H9 (cell line): ENCODE data around the gene ARHGAP31. TPM values are rescaled to one million over a fixed set of nuclear protein-coding genes. Genes with fewer than 3 reads are reported as not detected.

Experiments used
- DNase-seq: peaks from one replicate; pipeline ENCODE4 v3.0.0-alpha.2; 2017
- H2AFZ ChIP-seq: one replicate; pipeline ENCODE4 v1.6.1; 2013; ENCODE audit warnings: mild to moderate bottlenecking, low read length, control low read depth, moderate library complexity
- H2AK5ac ChIP-seq: 2 replicates; pipeline ENCODE4 v1.6.1; 2013; ENCODE audit warnings: low read length, control low read depth, mixed read lengths; ENCODE audit not compliant: insufficient read length
- H2BK120ac ChIP-seq: one replicate; pipeline ENCODE4 v1.6.1; 2013; ENCODE audit warnings: low read depth, mild to moderate bottlenecking, low read length, control low read depth, inconsistent platforms; ENCODE audit not compliant: poor library complexity, severe bottlenecking
- H2BK12ac ChIP-seq: 2 replicates; pipeline ENCODE4 v1.6.1; 2013; ENCODE audit warnings: low read length, control low read depth, mixed read lengths, low read depth; ENCODE audit not compliant: insufficient read length
- H2BK15ac ChIP-seq: 2 replicates; pipeline ENCODE4 v1.6.1; 2013; ENCODE audit warnings: low read depth, low read length, control low read depth
- H2BK20ac ChIP-seq: one replicate; pipeline ENCODE4 v1.6.1; 2013; ENCODE audit warnings: low read depth, mild to moderate bottlenecking, low read length, control low read depth, inconsistent platforms; ENCODE audit not compliant: poor library complexity, severe bottlenecking
- H2BK5ac ChIP-seq: 2 replicates; pipeline ENCODE4 v1.6.1; 2013; ENCODE audit warnings: low read length, control low read depth, mixed read lengths; ENCODE audit not compliant: insufficient read length
- H3K14ac ChIP-seq: 2 replicates; pipeline ENCODE4 v1.6.1; 2013; ENCODE audit warnings: low read length, control low read depth; ENCODE audit not compliant: insufficient read depth
- H3K18ac ChIP-seq: 2 replicates; pipeline ENCODE4 v1.6.1; 2013; ENCODE audit warnings: low read depth, mild to moderate bottlenecking, mixed read lengths, low read length, control low read depth; ENCODE audit not compliant: insufficient read length
- H3K23ac ChIP-seq: 2 replicates; pipeline ENCODE4 v1.6.1; 2013; ENCODE audit warnings: low read length, control low read depth, mixed read lengths, low read depth; ENCODE audit not compliant: insufficient read length
- H3K23me2 ChIP-seq: 2 replicates; pipeline ENCODE4 v1.6.1; 2013; ENCODE audit warnings: low read depth, mild to moderate bottlenecking, mixed read lengths, low read length, control low read depth; ENCODE audit not compliant: insufficient read length, poor library complexity, severe bottlenecking
- H3K27ac ChIP-seq: 2 replicates; pipeline ENCODE4 v1.5.1; 2013; ENCODE audit warnings: low read length, control low read depth, mixed read lengths, low read depth; ENCODE audit not compliant: insufficient read length
- H3K27me3 ChIP-seq: 2 replicates; pipeline ENCODE4 v1.6.1; 2013; ENCODE audit warnings: low read length, control low read depth, inconsistent platforms; ENCODE audit not compliant: insufficient read depth
- H3K4ac ChIP-seq: 2 replicates; pipeline ENCODE4 v1.6.1; 2013; ENCODE audit warnings: low read depth, mild to moderate bottlenecking, control low read depth, inconsistent platforms, low read length, moderate library complexity
- H3K4me1 ChIP-seq: 2 replicates; pipeline ENCODE4 v1.6.1; 2013; ENCODE audit warnings: low read length, control low read depth, inconsistent platforms; ENCODE audit not compliant: insufficient read depth
- H3K4me2 ChIP-seq: 2 replicates; pipeline ENCODE4 v1.6.1; 2013; ENCODE audit warnings: low read length, control low read depth, mixed read lengths; ENCODE audit not compliant: insufficient read length, insufficient read depth
- H3K56ac ChIP-seq: 2 replicates; pipeline ENCODE4 v1.6.1; 2013; ENCODE audit warnings: low read depth, mild to moderate bottlenecking, mixed read lengths, low read length, control low read depth; ENCODE audit not compliant: insufficient read length
- H3K79me1 ChIP-seq: 2 replicates; pipeline ENCODE4 v1.6.1; 2013; ENCODE audit warnings: low read depth, mild to moderate bottlenecking, moderate library complexity, low read length, control low read depth, inconsistent platforms; ENCODE audit not compliant: insufficient read depth, poor library complexity, severe bottlenecking
- H3K79me2 ChIP-seq: 2 replicates; pipeline ENCODE4 v1.6.1; 2013; ENCODE audit warnings: low read length, control low read depth, inconsistent platforms; ENCODE audit not compliant: insufficient read depth
- H3K9ac ChIP-seq: 2 replicates; pipeline ENCODE4 v1.6.1; 2013; ENCODE audit warnings: low read length, control low read depth, mixed read lengths; ENCODE audit not compliant: insufficient read length; ENCODE audit errors: extremely low read depth
- H3K9me3 ChIP-seq: one replicate; pipeline ENCODE4 v1.6.1; 2013; ENCODE audit warnings: low read depth, low read length, inconsistent platforms; ENCODE audit not compliant: control insufficient read depth
- H3T11ph ChIP-seq: one replicate; pipeline ENCODE4 v1.6.1; 2013; ENCODE audit warnings: mild to moderate bottlenecking, low read length, control low read depth, inconsistent platforms
- H4K20me1 ChIP-seq: one replicate; pipeline ENCODE4 v1.6.1; 2013; ENCODE audit not compliant: control insufficient read depth, insufficient read length, insufficient read depth
- H4K5ac ChIP-seq: 2 replicates; pipeline ENCODE4 v1.6.1; 2013; ENCODE audit warnings: low read depth, mild to moderate bottlenecking, mixed read lengths, low read length, control low read depth; ENCODE audit not compliant: insufficient read length
- H4K8ac ChIP-seq: replicated peaks from 2 replicates; pipeline ENCODE4 v1.6.1; 2013; ENCODE audit warnings: low read length, control low read depth, mixed read lengths, low read depth; ENCODE audit not compliant: insufficient read length
- H4K91ac ChIP-seq: 2 replicates; pipeline ENCODE4 v1.6.1; 2013; ENCODE audit warnings: low read depth, mild to moderate bottlenecking, moderate library complexity, mixed read lengths, low read length, control low read depth; ENCODE audit not compliant: insufficient read length
- H3K27ac Mint-ChIP-seq, 3 experiments: 2 replicates in 2 of 3; 3 replicates in 1 of 3; pipeline ENCODE4 v1.8.0; 2020 to 2021; ENCODE audit warnings: mixed read lengths in 3 of 3, mild to moderate bottlenecking in 1 of 3, moderate library complexity in 1 of 3
- H3K27me3 Mint-ChIP-seq: 2 replicates; pipeline ENCODE4 v1.8.0; 2021; ENCODE audit warnings: low read depth, mild to moderate bottlenecking, moderate library complexity, mixed read lengths
- H3K36me3 Mint-ChIP-seq, 3 experiments: 2 replicates in 2 of 3; 3 replicates in 1 of 3; pipeline ENCODE4 v1.8.0; 2020 to 2021; ENCODE audit warnings: low read depth in 3 of 3, mixed read lengths in 3 of 3; ENCODE audit not compliant: insufficient read depth in 1 of 3
- H3K4me1 Mint-ChIP-seq, 2 experiments: 2 replicates each; pipeline ENCODE4 v1.8.0; 2020; ENCODE audit warnings: mixed read lengths in 2 of 2
- H3K4me3 Mint-ChIP-seq, 2 experiments: 2 replicates in 1 of 2; 3 replicates in 1 of 2; pipeline ENCODE4 v1.8.0; 2020 to 2021; ENCODE audit warnings: mild to moderate bottlenecking in 2 of 2, mixed read lengths in 2 of 2, moderate library complexity in 1 of 2
- H3K9me3 Mint-ChIP-seq, 2 experiments: 2 replicates in 1 of 2; 3 replicates in 1 of 2; pipeline ENCODE4 v1.8.0; 2020; ENCODE audit warnings: mild to moderate bottlenecking in 2 of 2, mixed read lengths in 2 of 2, moderate library complexity in 1 of 2
- WGBS: extraction: QIAGEN DNeasy Blood & Tissue Kit; methylation state at CpG from one replicate; pipeline ENCODE4 v1.1.7; 2013; ENCODE audit warnings: missing lambda C conversion rate, low lambda C conversion rate, mixed read lengths; ENCODE audit not compliant: insufficient read length; ENCODE audit errors: extremely low coverage; 5-methylcytosine and 5-hydroxymethylcytosine counted together
- total RNA-seq: library from RNA; stranded (reverse); gene quantifications from 2 replicates; pipeline ENCODE4 v1.2.1, GENCODE V29; 2021
- TF ChIP-seq, protein P1 (sequence below): fragments of 200-600 bp; sonication (generic); conservative IDR thresholded peaks from 3 replicates; pipeline ENCODE4 v1.8.0; 2021; ENCODE audit warnings: antibody characterized with exemption, mild to moderate bottlenecking

The ARHGAP31 gene
- total RNA-seq, 1 experiment from 2014 or later = 2.2 TPM

- no peaks in the 10 kb centered on the region for H3K23me2 ChIP-seq
- no peak overlapping the region for H2AFZ ChIP-seq
- no peak overlapping the region for H2BK5ac ChIP-seq
- no peak overlapping the region for H2BK12ac ChIP-seq
- H3K9me3 ChIP-seq = no peaks in the 10 kb centered on the region
- H2BK20ac ChIP-seq = no peak overlapping the region
- no peak overlapping the region for H3K14ac ChIP-seq
- no peak overlapping the region for H3T11ph ChIP-seq
- no peak overlapping the region for H3K9ac ChIP-seq
- H2BK15ac ChIP-seq = no peak overlapping the region
- H3K18ac ChIP-seq = no peak overlapping the region
- Mint-ChIP-seq H3K4me1 (peaks cover 13 to 21% of the 10 kb centered on the region in 2 experiments), H3K36me3 (no peaks in the 10 kb centered on the region; a peak in 1 of 7 replicates), H3K27ac (peak overlapping the region in 1 of 3 experiments; percentile 96; a peak in 1 of 7 replicates), H3K4me3 (no peak overlapping the region), H3K27me3 (no peaks in the 10 kb centered on the region), H3K9me3 (no peaks in the 10 kb centered on the region)
- no peaks in the 10 kb centered on the region for H3K79me2 ChIP-seq
- H4K91ac ChIP-seq = no peak overlapping the region
- no peaks in the 10 kb centered on the region for H3K79me1 ChIP-seq
- H4K20me1 ChIP-seq = no peaks in the 10 kb centered on the region
- no peak for DNase-seq
- H4K5ac ChIP-seq = no peak overlapping the region
- no peaks in the 10 kb centered on the region for H3K27me3 ChIP-seq
- no peak overlapping the region for H3K56ac ChIP-seq
- TF ChIP-seq, protein P1, sequence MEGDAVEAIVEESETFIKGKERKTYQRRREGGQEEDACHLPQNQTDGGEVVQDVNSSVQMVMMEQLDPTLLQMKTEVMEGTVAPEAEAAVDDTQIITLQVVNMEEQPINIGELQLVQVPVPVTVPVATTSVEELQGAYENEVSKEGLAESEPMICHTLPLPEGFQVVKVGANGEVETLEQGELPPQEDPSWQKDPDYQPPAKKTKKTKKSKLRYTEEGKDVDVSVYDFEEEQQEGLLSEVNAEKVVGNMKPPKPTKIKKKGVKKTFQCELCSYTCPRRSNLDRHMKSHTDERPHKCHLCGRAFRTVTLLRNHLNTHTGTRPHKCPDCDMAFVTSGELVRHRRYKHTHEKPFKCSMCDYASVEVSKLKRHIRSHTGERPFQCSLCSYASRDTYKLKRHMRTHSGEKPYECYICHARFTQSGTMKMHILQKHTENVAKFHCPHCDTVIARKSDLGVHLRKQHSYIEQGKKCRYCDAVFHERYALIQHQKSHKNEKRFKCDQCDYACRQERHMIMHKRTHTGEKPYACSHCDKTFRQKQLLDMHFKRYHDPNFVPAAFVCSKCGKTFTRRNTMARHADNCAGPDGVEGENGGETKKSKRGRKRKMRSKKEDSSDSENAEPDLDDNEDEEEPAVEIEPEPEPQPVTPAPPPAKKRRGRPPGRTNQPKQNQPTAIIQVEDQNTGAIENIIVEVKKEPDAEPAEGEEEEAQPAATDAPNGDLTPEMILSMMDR = no peak; the same call in 2 of the 3 replicates
- H2BK120ac ChIP-seq = no peak overlapping the region
- H3K4me2 ChIP-seq = no peak overlapping the region
- no peak overlapping the region for H3K27ac ChIP-seq
- H2AK5ac ChIP-seq = no peak overlapping the region
- WGBS = no CpG with 5 or more reads among the region's 7 CpGs
- no peak overlapping the region for H3K23ac ChIP-seq
- H4K8ac ChIP-seq = no peak overlapping the region
- peaks cover 9% of the 10 kb centered on the region; the same call in 1 of the 2 replicates for H3K4me1 ChIP-seq
- no peak overlapping the region for H3K4ac ChIP-seq
Measured at GRCh38 chr3:119382134-119382533, 88.0 kb downstream of the ARHGAP31 start.
